Adrenal gland (tissue), 12 donors: ENCODE measurements around the gene PHKA2. TPM values are rescaled to one million over a fixed set of nuclear protein-coding genes. Genes with fewer than 3 reads are reported as not detected.

Experiments used
- DNase-seq, 7 donors: peaks; one replicate each; pipeline ENCODE4 v3.0.0-alpha.2; 2019 to 2020
- H3K27ac ChIP-seq, 5 donors: fragments of 200-600 bp; sonication (generic) in 4 of 5; 1 replicate in 3 of 5; 2 replicates in 2 of 5; pipeline versions ENCODE4 v1.5.1 to v1.8.0; 2016 to 2020; ENCODE audit warnings: mild to moderate bottlenecking in 1 of 5
- H3K27me3 ChIP-seq: fragments of 200-600 bp; 2 replicates; pipeline ENCODE4 v1.8.0; 2021
- H3K36me3 ChIP-seq, 2 donors: fragments of 200-600 bp; replicated peaks in 1 of 2; 1 replicate in 1 of 2; 2 replicates in 1 of 2; pipeline versions ENCODE4 v1.5.1 to v1.8.0; 2018 to 2022
- H3K4me1 ChIP-seq, 2 donors: fragments of 200-600 bp; replicated peaks in 1 of 2; 1 replicate in 1 of 2; 2 replicates in 1 of 2; pipeline versions ENCODE4 v1.5.1 to v1.8.0; 2018 to 2021
- H3K4me3 ChIP-seq, 4 donors: fragments of 200-600 bp; sonication (generic) in 3 of 4; one replicate each; pipeline ENCODE4 v1.5.1; 2016 to 2018
- H3K9me3 ChIP-seq, 3 donors: fragments of 200-600 bp; sonication (generic) in 1 of 3; replicated peaks in 1 of 3; 1 replicate in 2 of 3; 2 replicates in 1 of 3; pipeline versions ENCODE4 v1.5.1 to v1.8.0; 2016 to 2021
- CTCF ChIP-seq, 6 experiments: fragments of 450-650 bp in 4 of 6; fragments of 200-600 bp in 2 of 6; sonication (generic) in 1 of 6; IDR thresholded peaks; 1 replicate in 5 of 6; 2 replicates in 1 of 6; pipeline versions ENCODE4 v1.5.1 to v1.8.0; 2016 to 2021; ENCODE audit warnings: antibody characterized with exemption in 6 of 6, mild to moderate bottlenecking in 2 of 6, moderate library complexity in 1 of 6
- POLR2A ChIP-seq, 2 donors: fragments of 450-650 bp; IDR thresholded peaks; one replicate each; pipeline ENCODE4 v1.6.1; 2017; ENCODE audit warnings: antibody characterized with exemption in 2 of 2, mild to moderate bottlenecking in 2 of 2, moderate library complexity in 1 of 2
- WGBS, 4 donors: extraction: QIAGEN DNeasy Blood & Tissue Kit in 2 of 4; methylation state at CpG; one replicate each; pipeline versions ENCODE4 v1.1.5 to v1.1.7; 2013 to 2017; 5-methylcytosine and 5-hydroxymethylcytosine counted together
- intact Hi-C, 2 donors: fragments of 100-400 bp; cut with DNase I; formaldehyde crosslinking; loops; one replicate each; pipeline versions ENCODE4 v1.14.1 to v1.15.0; 2022 to 2023
- polyA plus RNA-seq, 3 donors: library from polyadenylated mRNA; stranded (reverse); fragments of 200-250 nt in 2 of 3; fragments of 350-450 nt in 1 of 3; fragmentation: Illumina TruSeq in 1 of 3; extraction: RNeasy Lipid Tissue Mini Kit (QIAGEN cat#74804) in 1 of 3; gene quantifications; one replicate each; pipeline ENCODE4 v1.2.3, GENCODE V29; 2013 to 2014
- total RNA-seq, 9 donors: library from RNA; depleted of rRNA in 4 of 9; stranded (reverse); fragments of >200 nt in 4 of 9; fragments of 120-200 nt in 1 of 9; fragmentation: NEBNext Ultra II Directional in 1 of 9; extraction: Animal tissue kit (Norgen Biotek cat#: 25700) in 1 of 9; gene quantifications; one replicate each; pipeline versions ENCODE4 v1.1.0 to v1.2.4, GENCODE V29; 2013 to 2023
- donor health status: healthy with polysubstance abuse.
- donor health status: Bipolar disorder and iron deficiency.
- donor health status: DM: yes; HTN: yes; CAD: no.
- donor health status: DM: no; HTN: no; CAD: no.
- donor health status: DM: no; HTN: no; CAD: no.
- donor health status: DM: yes; HTN: yes; CAD: no.

The PHKA2 gene
- total and polyA plus RNA-seq, 12 donors: 11.7 to 63.8 (median 27.8) TPM

GRCh38 chrX:18937173-18937572, 46.7 kb downstream of the PHKA2 start:
- TF ChIP-seq POLR2A (IDR thresholded peaks at IDR 0.05) (no peak), CTCF (IDR thresholded peaks at IDR 0.05) (no peak)
- no peak for DNase-seq
- 77 to 98% (median 88%) methylated on average over 5 of the region's 5 CpGs for WGBS, 4 donors
- no peak overlapping the region for H3K4me3 ChIP-seq
- intact Hi-C loops: loop anchor here in 1 of 2 donors (10.0 kb wide), 1 partner anchor 48 kb away; the partner anchor contains the start of gene PHKA2
- no peaks in the 10 kb centered on the region for H3K9me3 ChIP-seq
- H3K36me3 ChIP-seq: no peaks in the 10 kb centered on the region
- no peaks in the 10 kb centered on the region for H3K27me3 ChIP-seq
- H3K27ac ChIP-seq: no peak overlapping the region
- H3K4me1 ChIP-seq: no peaks in the 10 kb centered on the region

- 85 to 92% (median 88%) methylated on average over 6 to 10 of the region's 10 CpGs for WGBS, 4 donors
- TF ChIP-seq POLR2A (IDR thresholded peaks at IDR 0.05): no peak
- TF ChIP-seq CTCF (IDR thresholded peaks at IDR 0.05): no peak
- Histone ChIP-seq H3K4me1 (no peaks in the 10 kb centered on the region), H3K9me3 (no peaks in the 10 kb centered on the region), H3K27me3 (no peaks in the 10 kb centered on the region), H3K36me3 (peaks cover 0 to 9% of the 10 kb centered on the region in 2 donors), H3K4me3 (no peak overlapping the region), H3K27ac (no peak overlapping the region)
- no peak for DNase-seq
- intact Hi-C loops: loop anchor here in 1 of 2 donors (10.0 kb wide), 1 partner anchor 49 kb away; the partner anchor contains the start of gene PHKA2
Observed at GRCh38 chrX:18935893-18936292, 48.0 kb downstream of the PHKA2 start.

- DNase-seq: no peak
- Histone ChIP-seq H3K4me3 (no peak overlapping the region), H3K27ac (no peak overlapping the region), H3K9me3 (no peaks in the 10 kb centered on the region), H3K4me1 (no peaks in the 10 kb centered on the region), H3K36me3 (peaks cover 0 to 9% of the 10 kb centered on the region in 2 donors), H3K27me3 (no peaks in the 10 kb centered on the region)
- 75 to 100% (median 88%) methylated on average over 1 to 3 of the region's 3 CpGs for WGBS, 4 donors
- intact Hi-C loops: loop anchor here in 1 of 2 donors (5.0 to 10.0 kb wide), 2 partner anchors 50 to 398 kb away; partner anchors contain the start of gene PHKA2
- TF ChIP-seq CTCF (IDR thresholded peaks at IDR 0.05) (no peak), POLR2A (IDR thresholded peaks at IDR 0.05) (no peak)
Observed at GRCh38 chrX:18934708-18935107, 49.2 kb downstream of the PHKA2 start.

GRCh38 chrX:18933617-18934016, 50.3 kb downstream of the PHKA2 start:
- no peak overlapping the region for H3K4me3 ChIP-seq
- intact Hi-C loops: loop anchor here in 1 of 2 donors (5.0 to 10.0 kb wide), 2 partner anchors 51 to 399 kb away; partner anchors contain the start of gene PHKA2
- H3K36me3 ChIP-seq: peaks cover 0 to 9% of the 10 kb centered on the region in 2 donors
- 71 to 100% (median 86%) methylated on average over 3 of the region's 3 CpGs for WGBS, 4 donors
- no peak overlapping the region for H3K27ac ChIP-seq
- H3K27me3 ChIP-seq: no peaks in the 10 kb centered on the region
- TF ChIP-seq POLR2A (IDR thresholded peaks at IDR 0.05) (no peak), CTCF (IDR thresholded peaks at IDR 0.05) (no peak)
- H3K9me3 ChIP-seq: no peaks in the 10 kb centered on the region
- H3K4me1 ChIP-seq: no peaks in the 10 kb centered on the region
- DNase-seq: no peak
